Activated CD4-positive, alpha-beta T cell treated with anti-CD3 and anti-CD28 coated beads for 48 hours (primary cell): ENCODE results near the gene PARD3B.
A peak's percentile ranks its signal among the peaks of the same experiment; 100 is the strongest.

Experiments used
- DNase-seq: peaks from one replicate; pipeline ENCODE4 v3.0.0-alpha.2; 2020

The PARD3B gene

GRCh38 chr2:204713211-204713610, 167.9 kb downstream of the PARD3B start:
- DNase-seq = no peak

- DNase-seq = no peak
Observed at GRCh38 chr2:204715361-204715760, 170.1 kb downstream of the PARD3B start.

- DNase-seq = no peak
Observed at GRCh38 chr2:204717591-204717990, 172.3 kb downstream of the PARD3B start.

GRCh38 chr2:204718607-204719006, 173.3 kb downstream of the PARD3B start:
- DNase-seq = no peak

- DNase-seq = no peak
Observed at GRCh38 chr2:204720874-204721273, 175.6 kb downstream of the PARD3B start.

- DNase-seq = no peak
Observed at GRCh38 chr2:204722207-204722606, 176.9 kb downstream of the PARD3B start.

GRCh38 chr2:204722691-204723090, 177.4 kb downstream of the PARD3B start:
- DNase-seq = no peak

GRCh38 chr2:204725693-204726360, 180.6 kb downstream of the PARD3B start:
- no peak for DNase-seq

GRCh38 chr2:204726831-204727230, 181.6 kb downstream of the PARD3B start:
- DNase-seq = no peak

- no peak for DNase-seq
Observed at GRCh38 chr2:204727368-204727767, 182.1 kb downstream of the PARD3B start.

- DNase-seq = no peak
Observed at GRCh38 chr2:204730603-204731002, 185.3 kb downstream of the PARD3B start.

- DNase-seq = no peak
Observed at GRCh38 chr2:204732019-204732418, 186.7 kb downstream of the PARD3B start.

GRCh38 chr2:204737296-204737695, 192.0 kb downstream of the PARD3B start:
- no peak for DNase-seq

GRCh38 chr2:204738721-204739120, 193.4 kb downstream of the PARD3B start:
- DNase-seq = no peak

GRCh38 chr2:204743393-204743960, 198.2 kb downstream of the PARD3B start:
- peak; percentile 20 for DNase-seq

GRCh38 chr2:204744506-204744905, 199.2 kb downstream of the PARD3B start:
- no peak for DNase-seq

- no peak for DNase-seq
Observed at GRCh38 chr2:204748286-204748685, 203.0 kb downstream of the PARD3B start.

GRCh38 chr2:204749319-204749718, 204.0 kb downstream of the PARD3B start:
- DNase-seq = no peak

- DNase-seq = peak; percentile 4
Observed at GRCh38 chr2:204750389-204750788, 205.1 kb downstream of the PARD3B start.

GRCh38 chr2:204751472-204751871, 206.2 kb downstream of the PARD3B start:
- no peak for DNase-seq

GRCh38 chr2:204753841-204754240, 208.6 kb downstream of the PARD3B start:
- DNase-seq = no peak

- DNase-seq = no peak
Observed at GRCh38 chr2:204754898-204755297, 209.6 kb downstream of the PARD3B start.

- DNase-seq = no peak
Observed at GRCh38 chr2:204763974-204764703, 218.9 kb downstream of the PARD3B start.

GRCh38 chr2:204770735-204771134, 225.5 kb downstream of the PARD3B start:
- DNase-seq = no peak
